WTC11 (cell line): ENCODE results near the gene TMEM117.

Experiments
- CBFB ChIP-seq: sonication (generic); formaldehyde crosslinking; IDR thresholded peaks from 2 replicates; pipeline ENCODE4 v1.8.1; 2022; ENCODE audit warnings: mild to moderate bottlenecking, low read depth, missing genetic modification reagents
- CTCF ChIP-seq: fragments of 200-600 bp; IDR thresholded peaks from 2 replicates; pipeline ENCODE4 v1.8.0; 2022; ENCODE audit warnings: antibody characterized with exemption
- NFYB ChIP-seq: sonication (generic); formaldehyde crosslinking; conservative IDR thresholded peaks from 2 replicates; pipeline ENCODE4 v1.8.0; 2022; ENCODE audit warnings: low read depth, missing genetic modification reagents
- ZNF138 ChIP-seq: sonication (generic); formaldehyde crosslinking; conservative IDR thresholded peaks from 2 replicates; pipeline ENCODE4 v1.8.1; 2022; ENCODE audit warnings: mild to moderate bottlenecking, moderate library complexity, missing genetic modification reagents

GRCh38 chr12:44059476-44059875 lies 223.6 kb downstream of the TMEM117 start:
- TF ChIP-seq CBFB (CRISPR knock-in tag) (no peak), CTCF (no peak), NFYB (CRISPR knock-in tag) (no peak), ZNF138 (CRISPR knock-in tag) (no peak)
